PC-3 (cell line): ENCODE measurements around the gene SLC35F1. TPM values are rescaled to one million over a fixed set of nuclear protein-coding genes. Genes with fewer than 3 reads are reported as not detected.

Source experiments
- ATAC-seq: fragments of 200-7000 bp; cut with Tn5 transposase; 2 replicates; pipeline ENCODE4 v1.9.1; 2020; ENCODE audit warnings: mild to moderate bottlenecking, moderate library complexity
- BruUV-seq: library from RNA; stranded (reverse); fragments of 400-500 nt; replicated peaks from 2 replicates; lab custom pipeline; 2021; lab: Mats Ljungman, UMichigan
- CTCF ChIA-PET: fragments of 300-600 bp; sonication (Branson Sonifier 250); formaldehyde crosslinking; loops from one replicate; lab custom pipeline; 2022; ENCODE audit warnings: antibody characterized with exemption; lab: Charles Lee
- POLR2A ChIA-PET: fragments of 300-600 bp; sonication (Branson Sonifier 250); formaldehyde crosslinking; loops from one replicate; lab custom pipeline; 2022; ENCODE audit warnings: antibody characterized with exemption; ENCODE audit not compliant: unreplicated experiment; lab: Charles Lee
- DNase-seq: peaks from one replicate; pipeline ENCODE4 v3.0.0-alpha.2; 2015
- H2AFZ ChIP-seq: fragments of 300-600 bp; sonication (generic); 2 replicates; pipeline ENCODE4 v1.6.0; 2016; ENCODE audit warnings: antibody characterized with exemption, low read length
- H3F3A ChIP-seq: fragments of 300-600 bp; sonication (generic); one replicate; pipeline ENCODE4 v1.6.0; 2017; ENCODE audit warnings: antibody characterized with exemption, low read length, control low read depth, mild to moderate bottlenecking; ENCODE audit not compliant: unreplicated experiment
- H3K27ac ChIP-seq: fragments of 300-600 bp; sonication (generic); 2 replicates; pipeline ENCODE4 v1.5.1; 2016; ENCODE audit warnings: mild to moderate bottlenecking, low read length
- H3K27me3 ChIP-seq: fragments of 300-600 bp; sonication (generic); 2 replicates; pipeline ENCODE4 v1.6.1; 2016; ENCODE audit warnings: low read length, mixed read lengths
- H3K36me3 ChIP-seq: fragments of 300-600 bp; sonication (generic); 2 replicates; pipeline ENCODE4 v1.6.1; 2016; ENCODE audit warnings: low read depth, mixed run types, low read length, mixed read lengths
- H3K4me1 ChIP-seq: fragments of 300-600 bp; sonication (generic); 2 replicates; pipeline ENCODE4 v1.5.1; 2016; ENCODE audit warnings: low read length; ENCODE audit not compliant: insufficient read depth
- H3K4me2 ChIP-seq: fragments of 300-600 bp; sonication (generic); 2 replicates; pipeline ENCODE4 v1.6.0; 2016; ENCODE audit warnings: low read length
- H3K4me3 ChIP-seq: fragments of 300-600 bp; sonication (generic); 2 replicates; pipeline ENCODE4 v1.5.1; 2016; ENCODE audit warnings: mild to moderate bottlenecking, low read length, mixed read lengths
- H3K79me2 ChIP-seq: fragments of 300-600 bp; sonication (generic); 2 replicates; pipeline ENCODE4 v1.6.1; 2017; ENCODE audit warnings: low read length, mixed read lengths
- H3K9ac ChIP-seq: fragments of 300-600 bp; sonication (generic); 2 replicates; pipeline ENCODE4 v1.6.0; 2016; ENCODE audit warnings: mild to moderate bottlenecking, low read length
- H3K9me2 ChIP-seq: fragments of 300-600 bp; sonication (generic); replicated peaks from 2 replicates; pipeline ENCODE4 v1.6.1; 2016; ENCODE audit warnings: mixed run types, low read length, mixed read lengths
- H3K9me3 ChIP-seq: fragments of 300-600 bp; sonication (generic); 2 replicates; pipeline ENCODE4 v1.6.1; 2016; ENCODE audit warnings: low read length, mixed read lengths
- H4K20me1 ChIP-seq: fragments of 300-600 bp; sonication (generic); 2 replicates; pipeline ENCODE4 v1.6.1; 2016; ENCODE audit warnings: low read length, mixed read lengths
- EZH2 ChIP-seq: fragments of 300-600 bp; sonication (generic); IDR thresholded peaks from one replicate; pipeline ENCODE4 v1.6.1; 2017; ENCODE audit warnings: antibody characterized with exemption, mild to moderate bottlenecking, low read length; ENCODE audit not compliant: unreplicated experiment
- EZH2phosphoT487 ChIP-seq: fragments of 300-600 bp; sonication (generic); IDR thresholded peaks from 2 replicates; pipeline ENCODE4 v1.6.1; 2018; ENCODE audit warnings: mild to moderate bottlenecking, antibody characterized with exemption, low read length, borderline replicate concordance
- intact Hi-C: fragments of 100-400 bp; cut with micrococcal nuclease; formaldehyde crosslinking; loops from 2 replicates; pipeline ENCODE4 v1.9.0; 2023
- total RNA-seq: library from RNA; depleted of rRNA; stranded (reverse); fragments of >200 nt; gene quantifications from 2 replicates; pipeline ENCODE4 v1.2.3, GENCODE V29; 2014
- TF ChIP-seq, protein P1 (sequence below): fragments of 300-600 bp; sonication (generic); conservative IDR thresholded peaks from 2 replicates; pipeline ENCODE4 v1.5.1; 2017; ENCODE audit warnings: antibody characterized with exemption, low read depth, mild to moderate bottlenecking, low read length

The SLC35F1 gene
- total RNA-seq, 1 experiment from 2014 or later: not detected

DNA sequence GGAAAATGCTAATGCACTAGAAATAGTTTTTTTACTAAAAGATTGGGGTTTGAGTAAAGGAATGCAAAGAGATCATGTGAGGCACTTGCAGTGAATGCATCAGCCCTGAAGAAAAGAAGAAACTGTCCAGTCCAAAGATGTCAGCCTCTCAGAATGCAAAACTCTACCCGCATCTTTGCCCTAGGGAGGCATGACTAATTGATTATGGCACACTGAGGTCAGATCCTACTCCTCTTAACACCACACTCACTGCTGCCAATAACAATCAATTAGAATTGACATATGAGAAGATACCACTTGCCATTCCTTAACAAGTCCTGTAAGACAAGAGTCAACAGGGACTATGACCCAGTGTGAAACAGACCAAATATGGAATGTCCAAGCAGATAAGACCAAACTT is 378.7 kb downstream of the SLC35F1 start:
- no peaks in the 10 kb centered on the region for H3K9me3 ChIP-seq
- ChIA-PET POLR2A (no interaction called here), CTCF (no interaction called here)
- H3K79me2 ChIP-seq: no peaks in the 10 kb centered on the region
- no peak for ATAC-seq
- no peak overlapping the region for H3K27ac ChIP-seq
- no peaks in the 10 kb centered on the region for H3F3A ChIP-seq
- intact Hi-C loops: no loop called here
- no peaks in the 10 kb centered on the region for H4K20me1 ChIP-seq
- H3K4me3 ChIP-seq: no peak overlapping the region
- no TSS peak for BruUV-seq
- H3K4me1 ChIP-seq: no peaks in the 10 kb centered on the region
- H3K4me2 ChIP-seq: no peak overlapping the region
- no peak for DNase-seq
- no peaks in the 10 kb centered on the region for H3K27me3 ChIP-seq
- TF ChIP-seq, protein P1, sequence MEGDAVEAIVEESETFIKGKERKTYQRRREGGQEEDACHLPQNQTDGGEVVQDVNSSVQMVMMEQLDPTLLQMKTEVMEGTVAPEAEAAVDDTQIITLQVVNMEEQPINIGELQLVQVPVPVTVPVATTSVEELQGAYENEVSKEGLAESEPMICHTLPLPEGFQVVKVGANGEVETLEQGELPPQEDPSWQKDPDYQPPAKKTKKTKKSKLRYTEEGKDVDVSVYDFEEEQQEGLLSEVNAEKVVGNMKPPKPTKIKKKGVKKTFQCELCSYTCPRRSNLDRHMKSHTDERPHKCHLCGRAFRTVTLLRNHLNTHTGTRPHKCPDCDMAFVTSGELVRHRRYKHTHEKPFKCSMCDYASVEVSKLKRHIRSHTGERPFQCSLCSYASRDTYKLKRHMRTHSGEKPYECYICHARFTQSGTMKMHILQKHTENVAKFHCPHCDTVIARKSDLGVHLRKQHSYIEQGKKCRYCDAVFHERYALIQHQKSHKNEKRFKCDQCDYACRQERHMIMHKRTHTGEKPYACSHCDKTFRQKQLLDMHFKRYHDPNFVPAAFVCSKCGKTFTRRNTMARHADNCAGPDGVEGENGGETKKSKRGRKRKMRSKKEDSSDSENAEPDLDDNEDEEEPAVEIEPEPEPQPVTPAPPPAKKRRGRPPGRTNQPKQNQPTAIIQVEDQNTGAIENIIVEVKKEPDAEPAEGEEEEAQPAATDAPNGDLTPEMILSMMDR: no peak
- TF ChIP-seq EZH2: no peak
- no peaks in the 10 kb centered on the region for H3K36me3 ChIP-seq
- no peaks in the 10 kb centered on the region for H3K9me2 ChIP-seq
- no peak overlapping the region for H2AFZ ChIP-seq
- no peak overlapping the region for H3K9ac ChIP-seq

DNA sequence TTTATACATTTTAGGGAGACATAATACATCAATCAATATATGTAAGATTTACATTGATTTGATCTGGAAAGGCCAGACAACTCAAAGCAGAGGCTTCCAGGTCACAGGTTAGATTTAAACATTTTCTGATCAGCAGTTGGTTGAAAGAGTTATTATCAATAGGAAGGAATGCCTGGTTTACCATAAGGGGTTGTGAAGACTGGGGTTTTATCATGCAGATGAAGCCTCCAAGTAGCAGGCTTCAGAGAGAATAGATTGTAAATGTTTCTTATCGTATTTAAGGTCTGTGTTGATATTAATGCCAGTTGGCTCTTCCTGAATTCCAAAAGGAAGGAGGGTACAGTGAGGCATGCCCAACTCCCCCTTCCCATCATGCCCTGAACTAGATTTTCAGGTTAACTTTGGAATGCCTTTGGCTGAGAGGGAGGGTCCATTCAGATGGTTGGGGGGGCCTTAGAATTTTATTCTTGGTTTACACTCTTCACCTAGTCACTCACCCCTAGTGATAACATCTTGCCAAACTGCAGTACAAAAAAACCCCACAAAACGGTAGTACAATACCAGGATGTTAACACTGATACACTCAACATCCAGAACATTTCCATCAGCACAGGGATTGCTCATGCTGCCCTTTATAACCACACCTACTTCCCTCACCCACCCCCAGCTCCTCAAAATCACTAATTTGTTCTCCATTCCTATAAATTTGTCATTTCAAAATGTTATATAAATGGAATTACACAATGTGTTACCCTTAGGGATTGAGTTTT is 381.5 kb downstream of the SLC35F1 start:
- CTCF ChIA-PET: no interaction called here
- no peak overlapping the region for H3K9ac ChIP-seq
- BruUV-seq: no TSS peak
- H3K27ac ChIP-seq: no peak overlapping the region
- H3K9me2 ChIP-seq: no peaks in the 10 kb centered on the region
- H3K4me1 ChIP-seq: no peaks in the 10 kb centered on the region
- POLR2A ChIA-PET: no interaction called here
- TF ChIP-seq, protein P1: peak; percentile 29; the same call in 1 of the 2 replicates
- no peak for TF ChIP-seq EZH2
- ATAC-seq: peak; percentile 57
- H3K9me3 ChIP-seq: no peaks in the 10 kb centered on the region
- H3K4me3 ChIP-seq: no peak overlapping the region
- no peak overlapping the region for H2AFZ ChIP-seq
- DNase-seq: peak; percentile 16
- no peaks in the 10 kb centered on the region for H3K36me3 ChIP-seq
- no peaks in the 10 kb centered on the region for H3K27me3 ChIP-seq
- no peaks in the 10 kb centered on the region for H3K79me2 ChIP-seq
- no peak overlapping the region for H3K4me2 ChIP-seq
- H4K20me1 ChIP-seq: no peaks in the 10 kb centered on the region
- intact Hi-C loops: loop anchor here (1.0 kb wide), 1 partner anchor 221 kb away; no protein-coding TSS in a partner anchor
- H3F3A ChIP-seq: no peaks in the 10 kb centered on the region

DNA sequence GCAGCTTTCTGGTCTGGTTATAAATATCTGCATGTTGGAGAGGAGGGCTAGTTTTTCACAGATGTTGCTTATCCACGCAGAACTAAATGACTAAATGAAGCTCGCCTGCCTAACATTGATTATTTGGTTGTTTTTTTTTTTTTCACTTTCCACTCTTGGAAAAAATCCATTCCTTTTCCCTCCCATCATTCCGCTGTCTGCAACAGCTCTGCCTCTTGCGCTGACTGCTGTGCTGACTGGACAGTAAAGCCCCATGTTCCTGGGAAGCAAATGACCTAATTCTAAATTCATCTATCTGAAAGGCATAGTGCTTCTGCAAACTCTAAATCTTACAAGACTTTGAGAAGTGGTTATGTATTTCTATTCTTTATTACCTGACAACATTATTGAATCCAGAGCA is 385.5 kb downstream of the SLC35F1 start:
- Histone ChIP-seq H3K4me3 (no peak overlapping the region), H2AFZ (no peak overlapping the region), H3K79me2 (no peaks in the 10 kb centered on the region), H4K20me1 (no peaks in the 10 kb centered on the region), H3K4me1 (no peaks in the 10 kb centered on the region), H3K9me3 (no peaks in the 10 kb centered on the region), H3K9me2 (no peaks in the 10 kb centered on the region), H3K36me3 (no peaks in the 10 kb centered on the region), H3K9ac (no peak overlapping the region), H3K4me2 (no peak overlapping the region), H3F3A (no peaks in the 10 kb centered on the region), H3K27me3 (no peaks in the 10 kb centered on the region), H3K27ac (no peak overlapping the region)
- ATAC-seq (no peak), DNase-seq (no peak)
- intact Hi-C loops: no loop called here
- CTCF ChIA-PET: no interaction called here
- no TSS peak for BruUV-seq
- POLR2A ChIA-PET: no interaction called here
- no peak for TF ChIP-seq EZH2phosphoT487
- TF ChIP-seq, protein P1: no peak
- TF ChIP-seq EZH2: no peak
